Posterior cingulate gyrus (tissue), 11 donors: Measurements from ENCODE around the gene RAB37.

Experiments
- DNase-seq, 10 donors: peaks; one replicate each; pipeline versions ENCODE4 v3.0.0 to v3.0.0-alpha.2; 2020 to 2021; ENCODE audit warnings: mixed read lengths in 3 of 10
- intact Hi-C: fragments of 100-400 bp; cut with DNase I; formaldehyde crosslinking; loops from one replicate; pipeline ENCODE4 v1.15.1; 2023

RAB37 gene

GRCh38 chr17:74743755-74744154, 6.7 kb downstream of the RAB37 start:
- intact Hi-C loops, result loop anchor here (1.0 to 2.0 kb wide), 3 partner anchors 27 to 121 kb away; no protein-coding TSS in a partner anchor
- no peak for DNase-seq

- intact Hi-C loops, result loop anchor here (1.0 to 2.0 kb wide), 3 partner anchors 26 to 120 kb away; no protein-coding TSS in a partner anchor
- peak in 2 of 10 donors; percentile 4 to 50 for DNase-seq
Measured at GRCh38 chr17:74744349-74744713, 7.3 kb downstream of the RAB37 start.

DNA sequence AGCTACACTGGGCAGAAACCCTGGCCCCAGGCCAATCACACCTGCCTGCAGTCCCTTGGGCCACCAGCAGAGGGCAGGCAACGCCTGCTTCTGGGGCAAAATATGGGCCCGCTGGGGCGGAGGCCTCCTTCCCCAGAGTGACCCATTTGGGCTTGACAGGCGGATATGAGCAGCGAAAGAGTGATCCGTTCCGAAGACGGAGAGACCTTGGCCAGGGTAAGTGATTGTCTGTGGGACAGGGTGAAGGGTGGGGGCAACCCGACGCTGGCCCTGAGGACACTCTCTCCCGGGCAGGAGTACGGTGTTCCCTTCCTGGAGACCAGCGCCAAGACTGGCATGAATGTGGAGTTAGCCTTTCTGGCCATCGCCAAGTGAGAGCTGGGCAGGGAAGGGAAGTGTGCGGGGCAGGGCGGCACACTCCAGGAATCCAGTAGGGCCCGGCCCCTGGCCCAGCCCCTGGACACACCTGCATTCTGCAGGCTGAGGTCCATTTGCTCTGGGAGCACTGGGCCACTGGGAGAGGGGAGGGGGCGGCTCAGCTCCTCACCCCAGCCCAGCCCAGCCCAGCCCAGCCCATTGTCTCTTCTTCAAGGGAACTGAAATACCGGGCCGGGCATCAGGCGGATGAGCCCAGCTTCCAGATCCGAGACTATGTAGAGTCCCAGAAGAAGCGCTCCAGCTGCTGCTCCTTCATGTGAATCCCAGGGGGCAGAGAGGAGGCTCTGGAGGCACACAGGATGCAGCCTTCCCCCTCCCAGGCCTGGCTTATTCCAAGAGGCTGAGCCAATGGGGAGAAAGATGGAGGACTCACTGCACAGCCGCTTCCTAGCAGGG, 7.9 kb downstream of the RAB37 start:
- intact Hi-C loops, result loop anchor here (1.0 to 2.0 kb wide), 3 partner anchors 25 to 120 kb away; no protein-coding TSS in a partner anchor
- DNase-seq, result peak; percentile 66 to 99 (median 86)

DNA sequence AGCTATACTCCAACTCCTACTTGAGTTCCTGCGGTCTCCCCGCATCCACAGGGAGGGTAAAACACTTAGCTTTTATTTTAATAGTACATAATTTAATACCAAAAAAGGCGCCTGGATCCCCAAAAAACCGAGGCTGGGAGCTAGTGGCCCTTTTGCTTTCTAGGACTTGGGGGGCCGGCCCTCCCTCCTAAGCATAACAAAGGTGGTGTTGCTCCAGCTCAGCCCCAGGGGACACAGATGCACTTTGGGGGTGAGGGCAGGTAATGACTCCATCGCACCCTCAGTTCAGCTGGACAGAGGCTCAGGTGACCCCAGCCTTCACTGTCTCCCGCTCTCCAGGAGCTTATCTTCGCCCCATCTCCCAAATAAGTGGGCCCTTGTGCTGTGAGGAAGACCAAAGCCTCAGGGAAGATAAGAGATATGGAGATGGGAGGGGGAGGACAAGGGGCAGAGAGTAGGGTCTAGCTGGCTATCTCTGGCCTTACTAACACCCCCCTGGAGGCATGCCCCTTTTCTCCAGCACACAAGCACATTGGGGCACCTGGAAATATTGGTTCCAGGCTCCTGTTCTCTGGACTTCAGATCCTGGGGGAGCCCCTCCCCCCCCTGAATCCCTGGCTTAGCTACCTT, 8.6 kb downstream of the RAB37 start:
- intact Hi-C loops, result loop anchor here (2.0 kb wide), 1 partner anchor 119 kb away; no protein-coding TSS in a partner anchor
- peak in 2 of 10 donors; percentile 27 to 52 for DNase-seq

DNA sequence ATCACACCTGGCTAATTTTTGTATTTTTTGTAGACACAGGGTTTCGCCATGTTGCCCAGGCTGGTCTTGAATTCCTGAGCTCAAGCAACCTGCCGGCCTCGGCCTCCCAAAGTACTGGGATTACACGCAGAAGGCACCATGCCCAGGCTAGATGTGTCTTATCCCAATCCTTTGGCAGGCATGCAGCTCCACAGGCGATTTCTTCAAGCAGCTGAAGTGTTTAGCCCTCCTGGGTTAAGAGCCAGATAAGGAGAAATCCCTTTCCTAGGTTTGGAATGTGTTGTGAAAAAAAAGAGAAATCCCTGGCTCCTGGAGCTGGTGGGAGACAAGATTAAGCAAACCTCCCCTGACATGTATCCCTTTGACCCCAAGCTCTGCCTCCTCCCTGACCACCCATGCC, 9.3 kb downstream of the RAB37 start:
- intact Hi-C loops, result no loop called here
- peak in 2 of 10 donors; percentile 16 to 46 for DNase-seq

GRCh38 chr17:74746922-74747321, 9.9 kb downstream of the RAB37 start:
- intact Hi-C loops, result no loop called here

GRCh38 chr17:74748279-74748528, 11.1 kb downstream of the RAB37 start:
- no peak for DNase-seq
- intact Hi-C loops, result no loop called here

More at GRCh38 chr17:74746922-74747321, 9.9 kb downstream of the RAB37 start:
- peak in 2 of 10 donors; percentile 43 to 78 for DNase-seq

- peak; percentile 85 to 99 (median 88) for DNase-seq
- intact Hi-C loops, result no loop called here
Measured at GRCh38 chr17:74748529-74749278, 11.6 kb downstream of the RAB37 start, which contains the start of gene NHERF1. TSS of gene NHERF1 (plus strand) at chr17:74748628. CDS start at chr17:74748847, 219 bp downstream.

DNA sequence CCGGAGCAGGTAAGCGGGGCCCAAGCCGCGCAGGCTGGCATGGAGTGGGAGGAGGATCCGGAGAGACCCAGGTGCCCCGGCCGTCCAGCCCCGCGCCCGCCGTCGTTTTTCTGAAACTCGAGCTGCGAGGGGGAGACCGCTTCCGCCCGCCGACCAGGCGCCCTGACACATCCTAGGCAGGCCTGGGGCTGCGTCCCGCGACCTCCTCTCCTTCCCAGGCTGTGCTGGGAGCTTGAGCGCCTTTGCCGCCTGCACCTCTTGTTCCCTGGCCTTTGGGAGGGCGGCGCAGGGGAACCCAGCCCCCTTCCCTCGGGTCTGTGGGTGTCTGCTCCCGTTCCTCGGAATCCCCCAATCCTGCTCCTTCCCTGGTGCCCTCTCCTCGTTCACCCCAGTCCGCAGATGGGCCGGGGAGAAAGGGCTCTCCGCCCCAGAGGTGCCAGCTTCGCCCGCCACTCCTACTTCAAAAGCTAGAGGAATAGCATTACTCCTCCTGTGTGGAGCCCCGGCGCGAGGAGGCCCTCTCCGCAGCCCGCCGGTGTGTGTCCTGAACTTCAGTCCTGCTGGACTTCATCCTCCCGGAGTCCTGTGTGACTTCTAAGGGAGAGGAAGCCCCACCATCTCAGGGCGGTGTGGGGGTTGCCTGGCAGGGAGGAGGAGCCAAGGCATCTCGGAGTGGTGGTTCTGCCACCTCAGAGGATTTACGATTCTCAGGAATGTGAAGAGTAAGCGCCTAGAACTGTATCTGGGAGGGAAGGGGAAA, 12.4 kb downstream of the RAB37 start:
- intact Hi-C loops, result loop anchor here (2.0 kb wide), 1 partner anchor 15 kb away; no protein-coding TSS in a partner anchor
- peak in 3 of 10 donors; percentile 70 to 83 (median 72) for DNase-seq

DNA sequence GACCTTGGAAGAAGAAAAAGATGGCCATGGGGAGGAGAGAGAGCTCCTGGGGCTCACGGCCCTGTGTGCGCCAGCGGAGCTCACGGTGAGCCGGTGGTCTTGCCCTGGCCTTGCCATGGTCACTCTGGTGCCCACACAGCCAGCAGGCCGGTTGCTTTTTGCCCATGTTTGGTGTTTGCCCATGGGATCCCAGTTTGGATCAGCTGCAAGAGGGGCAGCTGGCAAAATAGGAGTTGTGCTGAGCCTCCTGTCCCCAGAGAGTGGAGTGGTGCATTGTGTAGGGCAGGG, 12.9 kb downstream of the RAB37 start:
- intact Hi-C loops, result loop anchor here (2.0 kb wide), 1 partner anchor 15 kb away; no protein-coding TSS in a partner anchor

DNA sequence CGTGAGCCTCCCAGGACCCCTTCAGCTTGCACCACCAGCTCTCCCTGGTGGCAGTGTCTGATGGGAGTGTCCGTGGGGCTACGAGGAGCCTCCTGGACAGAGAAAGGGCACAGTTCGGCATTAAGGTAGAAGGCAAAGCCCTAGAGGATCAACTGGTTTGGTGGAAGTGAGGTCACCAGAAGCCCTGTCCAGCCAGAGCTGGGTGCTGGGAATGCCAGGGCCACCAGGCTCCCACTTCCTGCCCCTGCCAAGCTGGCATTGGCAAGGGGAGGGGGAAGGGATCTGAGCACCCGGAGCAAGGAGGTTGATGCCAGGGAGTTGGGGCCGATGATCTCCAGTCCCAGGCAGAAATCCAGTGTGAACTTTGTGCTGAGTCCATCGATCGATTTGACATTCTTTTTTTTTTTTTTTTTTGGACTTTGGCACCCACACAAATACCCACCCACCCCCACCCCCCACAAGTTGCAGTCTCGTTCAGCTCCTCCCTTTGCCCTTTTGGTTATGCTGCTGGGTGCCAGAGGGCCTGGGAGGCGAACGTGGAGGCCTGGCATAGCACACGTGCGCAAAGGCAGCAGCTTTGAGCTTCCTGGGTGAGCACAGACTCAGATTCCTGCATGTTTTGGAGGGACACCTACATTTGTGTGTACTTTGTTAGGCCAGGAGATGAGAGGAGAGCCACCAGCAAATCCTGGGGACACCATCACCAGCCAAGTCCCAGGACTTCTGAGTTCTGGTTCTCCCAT, 13.4 kb downstream of the RAB37 start:
- intact Hi-C loops, result loop anchor here (2.0 kb wide), 1 partner anchor 14 kb away; no protein-coding TSS in a partner anchor
- DNase-seq, result peak in 5 of 10 donors; percentile 34 to 93 (median 63)

More for the DNA sequence above, 12.9 kb downstream of the RAB37 start:
- DNase-seq, result peak in 1 of 10 donors; percentile 67

DNA sequence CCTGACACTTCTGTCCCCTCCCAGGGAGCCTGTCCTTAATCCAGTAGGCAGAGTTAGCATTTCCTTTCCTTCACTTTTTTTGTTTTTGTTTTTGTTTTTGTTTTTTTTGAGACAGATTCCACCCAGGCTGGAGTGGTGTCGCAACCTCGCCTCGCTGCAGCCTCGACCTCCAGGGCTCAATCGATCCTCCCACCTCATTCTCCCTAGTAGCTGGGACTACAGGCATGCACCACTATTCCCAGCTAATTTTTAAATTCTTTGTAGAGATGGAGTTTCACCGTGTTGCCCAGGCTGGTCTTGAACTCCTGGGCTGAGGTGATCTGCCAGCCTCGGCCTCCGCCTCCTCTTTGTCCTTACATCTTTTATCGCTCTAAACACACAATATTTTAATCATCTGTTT, 15.4 kb downstream of the RAB37 start:
- DNase-seq, result no peak

GRCh38 chr17:74752822-74753401, 15.9 kb downstream of the RAB37 start:
- intact Hi-C loops, result no loop called here
- peak in 1 of 10 donors; percentile 76 for DNase-seq

More for the DNA sequence above, 15.4 kb downstream of the RAB37 start:
- intact Hi-C loops, result no loop called here

DNA sequence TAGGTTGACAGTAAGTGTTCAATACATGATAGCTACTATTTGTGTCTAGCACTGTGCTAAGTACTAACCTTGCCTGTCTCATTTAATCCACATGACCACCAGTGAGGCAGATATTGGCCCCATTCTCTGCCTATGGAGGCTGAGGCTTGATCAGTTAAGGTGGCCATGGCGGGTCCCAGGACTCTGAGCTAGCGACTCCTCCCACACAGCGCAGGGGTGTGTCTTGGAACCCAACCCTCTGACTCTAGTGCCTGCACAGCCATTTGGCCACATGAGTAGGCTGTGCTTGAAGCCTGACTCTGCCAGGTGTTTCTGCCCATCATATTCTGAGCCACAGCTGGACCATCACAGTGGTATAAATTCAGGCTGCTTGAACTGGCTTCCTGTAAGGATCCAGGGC, 17.8 kb downstream of the RAB37 start:
- intact Hi-C loops, result no loop called here
- DNase-seq, result no peak

DNA sequence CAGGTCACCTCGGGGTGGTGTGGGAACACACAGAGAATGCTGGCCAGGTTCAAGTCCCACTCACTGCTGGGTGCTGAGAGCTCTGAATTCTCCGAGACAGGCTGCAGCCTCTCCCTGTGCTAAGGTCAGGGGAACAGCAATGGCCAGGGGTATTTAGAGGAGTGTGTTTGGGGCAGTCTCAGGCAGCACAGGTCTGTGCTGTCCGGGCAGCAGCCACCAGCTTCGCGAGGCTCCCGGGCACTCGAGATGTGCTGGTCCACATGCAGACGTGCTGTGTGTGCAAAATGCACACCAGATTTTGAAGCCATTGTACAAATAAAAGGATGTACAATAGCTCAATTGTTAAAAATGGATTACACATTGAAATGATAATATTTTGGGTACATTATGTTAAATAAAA, 18.5 kb downstream of the RAB37 start:
- intact Hi-C loops, result no loop called here
- peak in 1 of 10 donors; percentile 84 for DNase-seq

GRCh38 chr17:74756891-74757290, 19.8 kb downstream of the RAB37 start:
- intact Hi-C loops, result no loop called here
- DNase-seq, result peak in 1 of 10 donors; percentile 85

DNA sequence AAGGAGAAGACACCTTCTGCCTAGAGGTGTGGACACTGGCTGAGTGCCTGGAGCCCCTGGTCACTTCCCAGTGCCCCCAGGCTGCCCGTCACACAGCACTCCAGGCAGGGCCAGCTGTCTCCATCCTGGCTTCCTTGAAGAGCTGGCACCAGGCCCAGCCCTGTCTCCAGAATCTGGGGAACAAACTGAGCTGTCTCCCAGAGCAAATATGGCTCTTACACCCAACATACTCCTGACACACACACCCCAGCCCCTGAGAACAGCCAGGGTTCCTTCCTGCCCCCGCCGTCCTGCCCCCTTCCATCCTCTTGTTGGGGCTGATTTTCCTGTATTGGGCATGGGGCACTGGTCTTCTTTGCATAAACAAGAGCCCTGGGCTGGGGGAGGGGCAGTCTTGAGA, 20.4 kb downstream of the RAB37 start:
- DNase-seq, result peak in 4 of 10 donors; percentile 64 to 92 (median 84)
- intact Hi-C loops, result no loop called here

DNA sequence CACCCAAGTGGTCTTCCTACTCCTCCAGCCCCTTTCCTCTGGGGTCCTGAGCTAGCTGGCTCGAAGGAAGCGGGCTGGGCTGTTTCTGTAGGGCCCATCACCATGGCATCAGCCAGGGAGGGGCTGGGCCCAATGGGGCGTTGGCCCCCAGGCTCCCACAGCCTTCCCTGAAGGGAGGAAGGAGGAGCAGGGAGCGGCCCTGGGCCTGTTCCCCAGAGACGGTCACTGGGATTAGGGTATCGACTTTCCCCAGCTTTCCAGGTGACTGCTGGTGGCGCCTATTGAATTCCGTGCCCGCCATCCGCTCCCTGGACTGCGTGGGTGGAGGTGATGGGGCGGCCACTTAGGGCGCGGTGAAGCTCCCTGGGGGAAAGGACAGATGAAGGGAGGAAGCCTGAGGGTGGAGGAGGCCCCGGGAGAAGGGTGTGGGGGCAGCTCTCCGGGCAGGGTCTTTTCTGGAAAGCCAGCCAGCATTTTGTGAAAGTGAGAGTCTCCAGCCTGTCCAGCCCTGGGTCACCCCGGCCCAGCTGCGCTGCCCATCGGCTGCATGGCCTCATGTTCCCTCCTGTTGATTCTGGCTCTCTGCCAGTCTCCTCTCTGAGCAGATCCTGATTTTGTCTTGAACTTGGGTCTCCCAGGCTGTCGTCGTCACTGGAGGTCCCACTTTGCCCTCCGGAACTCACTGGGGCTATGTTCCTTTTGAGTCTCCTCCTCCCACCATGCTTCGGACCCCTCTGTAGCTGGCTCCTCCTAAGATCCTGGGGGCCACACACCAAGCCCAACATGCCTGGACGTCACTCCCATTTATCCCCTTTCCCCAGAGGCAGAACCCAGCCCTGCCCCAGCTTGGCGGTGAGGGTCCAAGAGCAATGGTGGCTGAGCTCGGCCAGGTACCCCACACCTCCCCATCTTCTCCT, 21.1 kb downstream of the RAB37 start:
- DNase-seq, result peak in 1 of 10 donors; percentile 58
- intact Hi-C loops, result no loop called here
